NCI-H460 (cell line): Measurements from ENCODE around the gene SNAPIN. TPM values are rescaled to one million over a fixed set of nuclear protein-coding genes. Genes with fewer than 3 reads are reported as not detected.
"Not testable (repeated sequence)": the region's sequence is repeated elsewhere in the genome, so short reads cannot be mapped to it uniquely, and the experiment has no call there.

Source experiments
- DNase-seq: peaks from one replicate; pipeline ENCODE4 v3.0.0-alpha.2; 2016; ENCODE audit warnings: low read depth; ENCODE audit errors: extremely low read depth
- total RNA-seq: library from RNA; depleted of rRNA; stranded (reverse); fragments of >200 nt; shearing (Covaris generic); gene quantifications from 2 replicates; pipeline ENCODE4 v1.2.3, GENCODE V29; 2014

SNAPIN gene
- total RNA-seq, 1 experiment from 2014 or later, result 72.9 TPM

- peak; percentile 87 for DNase-seq
These were observed 31.4 kb upstream of the SNAPIN start, which contains the start of gene S100A13 for GRCh38 chr1:153626904-153627714. S100A13 (minus strand) TSS chr1:153627505; CDS start chr1:153626472, 1,033 bp downstream.

DNA sequence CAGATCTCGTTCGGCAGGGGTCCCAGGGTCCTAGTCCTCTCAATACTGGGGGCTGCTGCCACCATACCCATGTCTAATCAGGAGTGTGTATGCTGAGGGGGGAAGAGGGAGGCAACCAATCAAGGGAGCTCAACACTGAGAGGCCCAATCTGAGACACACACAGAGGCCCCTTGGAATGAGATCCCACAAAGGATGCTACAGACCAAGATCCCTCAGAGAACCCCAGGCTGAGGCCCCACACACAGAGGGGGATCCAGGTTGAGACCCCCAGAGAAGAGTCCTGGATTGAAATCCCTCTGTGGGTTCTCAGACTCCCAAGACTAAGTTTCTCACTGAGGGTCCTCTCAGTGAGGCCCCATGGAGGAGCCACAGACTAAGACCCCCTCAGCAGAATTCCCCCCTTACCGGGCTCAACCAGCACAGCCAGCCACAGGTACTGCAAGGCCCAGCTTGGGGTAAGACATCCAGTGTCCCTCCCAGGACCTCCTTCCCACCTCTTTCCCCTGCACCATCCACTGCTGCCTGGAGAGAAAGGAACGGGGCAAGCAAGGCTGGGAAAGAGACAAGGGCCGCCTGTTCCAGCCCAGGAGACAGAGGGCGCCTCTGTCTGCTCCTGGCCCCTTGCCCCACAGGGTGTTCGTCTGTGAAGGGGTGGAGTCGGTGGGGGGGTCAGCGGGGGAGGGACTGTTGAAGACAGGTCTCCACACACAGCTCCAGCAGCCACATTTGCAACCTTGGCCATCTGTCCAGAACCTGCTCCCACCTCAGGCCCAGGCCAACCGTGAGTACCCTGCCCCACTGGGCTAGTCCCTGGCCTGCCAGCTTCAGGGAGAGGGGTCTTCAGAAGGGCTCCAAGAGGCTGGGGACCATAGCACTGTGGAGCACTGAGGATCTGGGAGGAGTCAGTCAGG lies 30.5 kb upstream of the SNAPIN start, which contains the start of gene S100A1:
TSS of gene S100A1 (plus strand) at position 720 of the 912 bp plus-strand sequence. CDS start 2,088 bp downstream, outside the sequence.
- no peak for DNase-seq

- no peak for DNase-seq
These were observed 29.7 kb upstream of the SNAPIN start for GRCh38 chr1:153628638-153629342.

DNA sequence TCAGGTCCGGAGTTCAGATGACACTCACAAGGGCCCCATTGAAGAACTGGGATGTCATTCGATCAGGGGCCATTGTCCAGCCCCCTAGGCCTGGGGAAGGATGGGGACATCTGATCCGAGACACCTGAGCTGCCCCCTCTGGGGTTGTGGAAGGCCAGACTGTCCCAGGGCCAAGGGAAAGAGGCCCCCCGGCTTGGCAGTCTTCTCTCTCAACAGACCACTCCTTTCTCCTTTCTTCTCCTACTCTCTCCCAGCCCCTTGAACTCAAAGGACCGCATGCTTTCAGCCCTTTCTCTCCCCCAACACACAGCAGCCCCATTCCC lies 29.2 kb upstream of the SNAPIN start:
- no peak for DNase-seq

- no peak for DNase-seq
These were observed 28.5 kb upstream of the SNAPIN start for GRCh38 chr1:153629971-153630370.

DNA sequence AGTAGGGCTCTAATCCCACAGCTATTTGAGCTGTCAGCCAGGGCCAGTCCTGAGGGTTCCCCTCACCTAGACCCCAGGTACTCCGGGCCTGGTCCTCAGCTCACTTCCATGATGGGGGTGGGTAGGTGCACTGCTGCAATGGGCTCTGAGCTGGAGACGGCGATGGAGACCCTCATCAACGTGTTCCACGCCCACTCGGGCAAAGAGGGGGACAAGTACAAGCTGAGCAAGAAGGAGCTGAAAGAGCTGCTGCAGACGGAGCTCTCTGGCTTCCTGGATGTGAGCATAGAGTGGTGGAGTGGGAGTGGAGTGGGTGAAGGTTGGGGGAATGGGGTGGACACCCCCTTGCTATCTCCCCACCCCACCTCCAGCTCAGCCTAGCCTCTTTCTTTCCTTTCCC lies 28.1 kb upstream of the SNAPIN start:
- DNase-seq, result no peak

DNA sequence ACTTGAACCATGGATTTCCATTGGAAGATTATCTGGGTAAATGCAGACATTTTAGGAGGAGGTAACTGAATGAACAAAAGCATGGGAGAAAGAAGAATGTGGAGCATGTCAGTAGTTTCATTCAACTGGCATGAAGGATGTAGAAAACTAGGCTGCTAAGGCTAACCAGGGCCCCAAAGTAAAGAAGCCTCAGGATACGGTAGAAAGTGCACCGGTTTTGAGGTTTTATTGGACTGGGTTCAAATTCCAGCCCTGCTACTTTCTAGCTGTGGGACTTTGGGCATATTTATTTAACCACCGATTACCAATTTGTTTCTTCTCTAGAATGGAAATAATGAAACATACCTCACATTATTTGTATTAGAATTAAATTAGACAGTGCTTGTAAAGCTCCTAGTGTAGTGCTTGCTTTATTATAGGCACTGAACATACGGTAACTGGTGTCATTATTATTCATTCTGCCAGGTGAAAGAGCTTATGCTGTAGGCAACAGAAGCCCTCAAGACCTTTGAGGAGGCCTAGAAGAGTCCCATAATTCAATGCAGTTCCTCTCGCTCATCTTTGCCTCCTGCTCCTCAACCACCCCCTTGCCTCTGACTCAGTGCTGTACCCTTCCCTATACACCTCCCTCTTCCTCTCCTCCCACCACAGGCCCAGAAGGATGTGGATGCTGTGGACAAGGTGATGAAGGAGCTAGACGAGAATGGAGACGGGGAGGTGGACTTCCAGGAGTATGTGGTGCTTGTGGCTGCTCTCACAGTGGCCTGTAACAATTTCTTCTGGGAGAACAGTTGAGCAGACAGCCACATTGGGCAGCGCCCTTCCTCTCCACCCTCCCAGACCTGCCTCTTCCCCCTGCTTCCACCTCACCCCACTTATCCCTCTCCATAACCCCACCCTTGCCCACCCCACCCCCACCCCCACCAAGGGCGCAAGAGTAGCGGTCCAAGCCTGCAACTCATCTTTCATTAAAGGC lies 27.2 kb upstream of the SNAPIN start:
- DNase-seq, result no peak

DNA sequence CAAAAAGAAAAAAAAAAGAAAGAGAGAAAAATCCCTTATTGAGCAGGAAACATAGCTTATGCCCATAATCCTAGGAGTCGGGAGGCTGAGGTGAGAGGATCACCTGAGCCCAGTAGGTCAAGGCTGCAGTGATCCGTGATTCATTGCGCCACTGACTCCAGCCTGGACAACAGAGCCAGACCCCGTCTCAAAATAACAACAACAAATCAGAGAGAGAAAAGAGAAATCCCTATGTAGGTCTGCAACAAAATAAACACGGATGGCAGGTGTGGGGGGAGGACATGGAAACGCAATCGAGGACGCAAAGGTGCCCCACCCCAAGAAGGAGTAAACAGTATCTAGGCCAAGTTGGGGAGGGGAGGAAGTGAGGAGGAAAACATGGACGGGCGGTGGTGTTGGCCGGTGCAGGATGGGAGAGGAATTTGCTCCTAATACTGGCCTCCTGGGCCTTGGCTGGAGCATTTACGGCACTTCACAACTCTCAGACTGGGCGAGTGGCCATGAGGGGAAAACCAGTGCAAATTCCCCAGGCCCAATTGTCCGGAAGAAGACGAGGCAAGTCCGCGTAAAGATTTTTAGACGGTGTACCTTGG lies 25.2 kb upstream of the SNAPIN start:
- DNase-seq, result no peak

DNA sequence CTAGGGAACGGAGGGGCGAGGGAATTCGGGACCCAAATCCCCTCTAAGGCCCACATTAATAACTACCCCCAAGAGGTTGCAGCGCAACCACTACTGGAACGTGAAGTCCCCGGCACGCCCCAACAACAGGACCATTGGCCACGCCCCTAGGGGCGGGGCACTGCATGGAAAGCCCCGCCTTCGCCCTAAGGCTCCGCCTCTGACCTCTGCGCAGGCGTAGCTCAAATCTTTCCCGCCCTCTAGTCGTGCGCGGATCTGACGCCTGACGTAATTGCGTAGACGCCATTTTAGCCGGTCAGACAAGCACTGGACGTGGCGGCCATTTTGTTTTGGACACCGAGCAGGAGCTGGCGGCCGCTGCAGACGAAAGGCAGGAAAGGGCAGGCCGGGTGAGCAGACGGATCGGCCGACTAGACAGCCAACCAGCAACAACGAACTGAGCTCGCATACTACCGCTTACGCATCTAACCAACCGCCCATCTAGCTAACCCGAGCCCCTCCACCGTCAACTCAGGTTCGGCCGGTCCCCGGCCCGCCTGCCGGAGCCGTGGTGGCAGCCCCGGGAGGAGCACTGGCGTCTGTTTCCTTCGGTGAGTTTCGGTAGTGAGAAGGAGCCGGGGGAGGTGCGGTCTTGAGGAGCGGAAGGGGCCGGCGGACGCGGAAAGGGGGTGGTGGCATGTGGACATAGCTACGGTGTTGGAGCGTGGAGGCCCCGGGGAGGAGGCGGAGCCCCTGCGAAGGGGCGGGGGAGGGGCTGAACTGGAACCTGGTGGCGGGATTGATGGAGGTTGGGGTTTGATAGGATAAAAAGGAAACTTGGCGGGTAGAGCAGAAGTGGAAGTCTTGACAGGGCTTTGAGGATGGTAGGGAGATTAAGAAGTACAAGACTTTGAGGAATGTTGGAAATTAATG lies 24.5 kb upstream of the SNAPIN start, which contains the start of gene CHTOP:
TSS of gene CHTOP (plus strand) at position 313 of the 912 bp plus-strand sequence. CDS start 2,523 bp downstream, outside the sequence.
- peak; percentile 100 for DNase-seq

DNA sequence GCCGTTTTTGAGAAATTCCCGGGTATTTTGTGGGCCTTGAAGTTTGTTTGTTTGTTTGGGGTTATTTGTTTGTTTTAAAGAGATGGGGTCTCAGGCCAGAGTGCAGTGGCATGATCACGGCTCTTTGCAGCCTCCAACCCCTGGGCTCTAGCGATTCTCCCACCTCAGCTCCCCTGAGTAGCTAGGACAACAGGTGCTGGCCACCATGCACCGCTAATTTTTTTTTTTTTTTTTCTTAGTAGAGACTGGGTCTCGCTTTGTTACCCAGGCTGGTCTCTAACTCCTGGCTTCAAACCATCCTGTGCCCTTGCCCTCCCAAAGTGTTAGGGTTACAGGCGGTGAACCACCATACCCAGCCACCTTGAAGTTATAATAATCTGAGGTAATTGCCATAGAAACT lies 22.6 kb upstream of the SNAPIN start:
- no peak for DNase-seq

- DNase-seq, result no peak
These were observed 22.2 kb upstream of the SNAPIN start for GRCh38 chr1:153636312-153636711.

- DNase-seq, result no peak
These were observed 20.2 kb upstream of the SNAPIN start for GRCh38 chr1:153638261-153638660.

DNA sequence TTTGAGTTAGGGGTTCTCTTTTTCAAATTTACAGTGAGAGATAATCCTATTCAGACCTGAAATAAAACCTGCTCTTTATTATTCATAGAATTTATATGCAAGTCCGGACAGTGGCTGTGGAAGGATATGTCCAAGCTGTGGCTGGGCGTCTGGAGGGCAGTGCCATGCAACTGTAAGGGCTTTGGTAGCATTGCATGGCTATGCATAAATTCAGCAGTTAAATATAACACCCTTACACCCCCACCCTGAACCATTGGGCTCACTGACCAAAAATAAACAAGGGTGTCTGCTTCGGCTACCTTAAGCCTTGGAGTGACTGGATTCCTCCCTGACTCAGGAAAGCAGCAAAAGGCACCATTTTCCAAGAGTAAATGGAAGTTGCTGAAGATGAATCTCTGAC lies 19.2 kb upstream of the SNAPIN start:
- DNase-seq, result no peak

- not testable (repeated sequence) for DNase-seq
These were observed 18.3 kb upstream of the SNAPIN start for GRCh38 chr1:153640213-153640612.

GRCh38 chr1:153640861-153641260 lies 17.6 kb upstream of the SNAPIN start:
- DNase-seq, result no peak

DNA sequence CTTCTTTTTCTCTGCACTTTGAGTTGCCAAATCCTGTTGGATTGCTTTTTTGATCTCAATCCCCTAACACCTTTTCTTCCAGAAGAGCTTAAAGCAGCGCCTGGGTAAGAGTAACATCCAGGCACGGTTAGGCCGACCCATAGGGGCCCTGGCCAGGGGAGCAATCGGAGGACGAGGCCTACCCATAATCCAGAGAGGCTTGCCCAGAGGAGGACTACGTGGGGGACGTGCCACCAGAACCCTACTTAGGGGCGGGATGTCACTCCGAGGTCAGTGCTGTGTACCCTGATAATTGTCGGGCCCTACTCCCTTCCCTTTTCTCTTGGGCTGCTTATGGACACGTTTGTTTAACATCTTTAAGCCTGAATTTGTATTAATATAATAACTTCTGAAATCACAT lies 16.3 kb upstream of the SNAPIN start:
- no peak for DNase-seq

DNA sequence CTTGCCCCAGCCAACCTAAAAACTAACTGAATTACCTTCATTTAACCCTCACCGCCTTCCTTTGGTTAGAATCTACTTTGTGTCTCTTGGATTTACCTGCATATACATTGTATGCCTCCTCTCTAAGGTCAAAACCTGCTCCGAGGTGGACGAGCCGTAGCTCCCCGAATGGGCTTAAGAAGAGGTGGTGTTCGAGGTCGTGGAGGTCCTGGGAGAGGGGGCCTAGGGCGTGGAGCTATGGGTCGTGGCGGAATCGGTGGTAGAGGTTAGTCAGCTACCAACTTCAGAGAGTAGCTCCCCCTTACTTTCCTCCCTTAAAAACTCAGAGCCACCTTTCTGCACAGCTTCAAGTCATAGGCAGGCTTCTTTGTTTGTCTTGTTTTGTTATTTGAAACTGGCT lies 15.4 kb upstream of the SNAPIN start:
- DNase-seq, result no peak

DNA sequence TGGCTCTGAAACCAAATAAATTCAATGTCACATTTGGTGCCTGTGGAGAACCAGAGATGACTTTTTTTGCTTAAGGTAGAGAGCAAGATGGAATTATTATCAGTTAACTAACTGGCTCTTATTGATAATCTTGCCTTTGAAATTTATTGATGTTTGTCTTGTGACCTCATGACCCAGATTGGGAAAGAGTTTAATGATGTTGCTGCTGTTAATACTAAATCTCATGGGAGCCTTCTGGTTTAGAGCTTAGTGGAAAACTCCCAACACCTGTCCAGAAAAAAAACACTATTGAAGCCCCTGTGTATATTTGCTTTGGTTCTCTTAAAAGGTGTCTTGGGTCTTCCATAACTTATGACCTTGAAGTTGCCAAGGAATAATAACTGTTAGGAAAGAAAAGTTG lies 14.7 kb upstream of the SNAPIN start:
- DNase-seq, result no peak
